SK-N-SH treated with all-trans-retinoic acid at 6 μM for 48 hours (cell line): ENCODE measurements around the gene CPNE8.

ENCODE experiments used
- ARNTL ChIP-seq: fragments of 450-650 bp; formaldehyde crosslinking; IDR thresholded peaks from 2 replicates; pipeline ENCODE4 v1.5.0; 2020; ENCODE audit warnings: low read depth, mild to moderate bottlenecking, moderate library complexity, borderline replicate concordance
- TCF4 ChIP-seq: fragments of 250-450 bp; sonication (Bioruptor Pico); IDR thresholded peaks from 2 replicates; pipeline ENCODE4 v1.8.0; 2021; ENCODE audit warnings: mild to moderate bottlenecking, moderate library complexity, borderline replicate concordance

DNA sequence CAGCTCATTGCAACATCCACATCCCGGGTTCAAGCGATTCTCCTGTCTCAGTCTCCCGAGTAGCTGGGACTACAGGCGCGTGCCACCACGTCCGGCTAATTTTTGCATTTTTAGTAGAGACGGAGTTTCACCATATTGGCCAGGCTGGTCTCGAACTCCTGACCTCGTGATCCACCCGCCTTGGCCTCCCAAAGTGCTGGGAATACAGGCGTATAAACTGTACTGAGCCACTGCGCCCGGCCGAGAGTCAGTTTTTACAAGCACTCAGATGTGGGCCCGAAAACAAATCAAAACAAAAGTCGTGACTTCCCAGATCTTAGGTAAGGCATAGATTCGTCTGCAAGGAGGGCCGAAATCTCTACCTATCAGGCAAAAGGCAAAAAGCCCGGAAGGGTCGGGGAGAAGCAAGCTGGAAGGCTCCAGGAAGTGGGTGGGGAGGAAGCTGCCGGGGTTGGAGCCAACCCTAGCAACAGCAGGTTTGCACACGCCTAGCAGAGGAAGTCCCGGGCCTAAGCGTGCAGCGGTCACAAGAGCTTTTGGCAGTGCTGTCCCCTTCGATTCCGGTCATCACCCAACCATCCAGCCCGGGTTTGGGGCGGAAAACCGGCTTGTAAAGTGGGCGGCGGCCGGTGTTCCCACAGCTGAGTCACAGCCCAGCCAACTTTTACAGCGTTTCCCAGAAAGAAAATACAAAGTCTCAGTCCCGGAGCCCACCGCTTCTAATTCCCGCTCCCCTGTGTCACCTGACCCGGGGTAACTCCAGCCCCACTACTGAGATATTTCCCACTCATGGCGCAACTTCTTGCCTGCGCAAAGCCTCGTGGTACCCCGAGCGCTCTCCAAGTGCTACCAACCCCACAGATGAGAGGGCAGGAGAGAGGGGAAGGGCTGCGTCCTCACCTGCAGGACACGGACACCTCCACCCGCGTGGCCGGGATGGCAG, 583 bp downstream of the CPNE8 start:
- no peak for TF ChIP-seq ARNTL
- TF ChIP-seq TCF4 = no peak
